Pancreas (tissue), 10 donors: ENCODE data around the gene LRIT3. TPM values are rescaled to one million over a fixed set of nuclear protein-coding genes. Genes with fewer than 3 reads are reported as not detected.
A peak's percentile ranks its signal among the peaks of the same experiment; 100 is the strongest.

Experiments used
- ATAC-seq, 4 donors: fragments of 200-7000 bp; cut with Tn5 transposase; one replicate each; pipeline versions ENCODE4 v1.8.0 to v1.9.1; 2020; ENCODE audit warnings: mild to moderate bottlenecking in 4 of 4, moderate library complexity in 4 of 4
- DNase-seq, 6 donors: peaks; one replicate each; pipeline ENCODE4 v3.0.0-alpha.2; 2020
- FAIRE-seq: peaks from 2 replicates; lab custom pipeline; 2012; peaks lifted over from hg19 to GRCh38; lab: Jason Lieb, UNC
- H3K27ac ChIP-seq, 4 donors: fragments of 200-600 bp; sonication (generic); 1 replicate in 3 of 4; 2 replicates in 1 of 4; pipeline versions ENCODE4 v1.5.0 to v1.8.0; 2020
- H3K27me3 ChIP-seq, 4 donors: fragments of 200-600 bp; one replicate each; pipeline ENCODE4 v1.8.0; 2021
- H3K36me3 ChIP-seq, 3 donors: fragments of 200-600 bp; sonication (generic) in 1 of 3; one replicate each; pipeline versions ENCODE4 v1.5.0 to v1.8.0; 2020 to 2021
- H3K4me1 ChIP-seq, 3 donors: fragments of 200-600 bp; one replicate each; pipeline ENCODE4 v1.8.0; 2021
- H3K4me3 ChIP-seq, 4 donors: fragments of 200-600 bp; sonication (generic) in 2 of 4; one replicate each; pipeline versions ENCODE4 v1.5.0 to v1.8.0; 2020 to 2021
- H3K9me3 ChIP-seq, 4 donors: fragments of 200-600 bp; one replicate each; pipeline ENCODE4 v1.8.0; 2021
- WGBS, 2 donors: extraction: QIAGEN DNeasy Blood & Tissue Kit; methylation state at CpG; one replicate each; pipeline ENCODE4 v1.1.7; 2013; 5-methylcytosine and 5-hydroxymethylcytosine counted together
- intact Hi-C, 3 donors: fragments of 100-400 bp; cut with DNase I; formaldehyde crosslinking; loops; one replicate each; pipeline versions ENCODE4 v1.11.1 to v1.14.2; 2022
- polyA plus RNA-seq, 2 donors: library from polyadenylated mRNA; stranded (reverse); fragments of 200-250 nt; gene quantifications; one replicate each; pipeline ENCODE4 v1.2.3, GENCODE V29; 2013
- total RNA-seq, 6 donors: library from RNA; stranded (reverse); fragmentation: NEBNext Ultra II Directional in 4 of 6; extraction: Animal tissue kit (Norgen Biotek cat#: 25700) in 4 of 6; gene quantifications; one replicate each; pipeline versions ENCODE4 v1.2.1 to v1.2.4, GENCODE V29; 2021 to 2023
- TF ChIP-seq, protein P1 (sequence below), 4 donors: fragments of 200-600 bp; sonication (generic) in 3 of 4; IDR thresholded peaks; one replicate each; pipeline versions ENCODE4 v1.5.0 to v1.8.0; 2021; ENCODE audit warnings: antibody characterized with exemption in 4 of 4
- donor health status: healthy with polysubstance abuse.
- donor health status: DM: no; HTN: no; CAD: no; lungs with moderate emphysema.
- donor health status: DM: no; HTN: no; CAD: no.
- donor health status: control.
- donor health status: control.
- donor health status: Bipolar disorder and iron deficiency.
- donor health status: DM: yes; HTN: yes; CAD: no.
- donor health status: DM: no; HTN: no; CAD: no.
- donor health status: DM: no; HTN: no; CAD: no.
- donor health status: DM: yes; HTN: yes; CAD: no.

LRIT3 gene, protein sequence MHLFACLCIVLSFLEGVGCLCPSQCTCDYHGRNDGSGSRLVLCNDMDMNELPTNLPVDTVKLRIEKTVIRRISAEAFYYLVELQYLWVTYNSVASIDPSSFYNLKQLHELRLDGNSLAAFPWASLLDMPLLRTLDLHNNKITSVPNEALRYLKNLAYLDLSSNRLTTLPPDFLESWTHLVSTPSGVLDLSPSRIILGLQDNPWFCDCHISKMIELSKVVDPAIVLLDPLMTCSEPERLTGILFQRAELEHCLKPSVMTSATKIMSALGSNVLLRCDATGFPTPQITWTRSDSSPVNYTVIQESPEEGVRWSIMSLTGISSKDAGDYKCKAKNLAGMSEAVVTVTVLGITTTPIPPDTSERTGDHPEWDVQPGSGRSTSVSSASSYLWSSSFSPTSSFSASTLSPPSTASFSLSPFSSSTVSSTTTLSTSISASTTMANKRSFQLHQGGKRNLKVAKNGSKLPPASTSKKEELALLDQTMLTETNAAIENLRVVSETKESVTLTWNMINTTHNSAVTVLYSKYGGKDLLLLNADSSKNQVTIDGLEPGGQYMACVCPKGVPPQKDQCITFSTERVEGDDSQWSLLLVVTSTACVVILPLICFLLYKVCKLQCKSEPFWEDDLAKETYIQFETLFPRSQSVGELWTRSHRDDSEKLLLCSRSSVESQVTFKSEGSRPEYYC
- total RNA-seq, result under 1 TPM; 0.06 to 0.16 (median 0.12) TPM
- under 1 TPM; 0.27 to 0.38 TPM for polyA plus RNA-seq

- DNase-seq (no peak), FAIRE-seq (no peak), ATAC-seq (peak in 3 of 4 donors; percentile 48 to 65 (median 49))
- TF ChIP-seq, protein P1, sequence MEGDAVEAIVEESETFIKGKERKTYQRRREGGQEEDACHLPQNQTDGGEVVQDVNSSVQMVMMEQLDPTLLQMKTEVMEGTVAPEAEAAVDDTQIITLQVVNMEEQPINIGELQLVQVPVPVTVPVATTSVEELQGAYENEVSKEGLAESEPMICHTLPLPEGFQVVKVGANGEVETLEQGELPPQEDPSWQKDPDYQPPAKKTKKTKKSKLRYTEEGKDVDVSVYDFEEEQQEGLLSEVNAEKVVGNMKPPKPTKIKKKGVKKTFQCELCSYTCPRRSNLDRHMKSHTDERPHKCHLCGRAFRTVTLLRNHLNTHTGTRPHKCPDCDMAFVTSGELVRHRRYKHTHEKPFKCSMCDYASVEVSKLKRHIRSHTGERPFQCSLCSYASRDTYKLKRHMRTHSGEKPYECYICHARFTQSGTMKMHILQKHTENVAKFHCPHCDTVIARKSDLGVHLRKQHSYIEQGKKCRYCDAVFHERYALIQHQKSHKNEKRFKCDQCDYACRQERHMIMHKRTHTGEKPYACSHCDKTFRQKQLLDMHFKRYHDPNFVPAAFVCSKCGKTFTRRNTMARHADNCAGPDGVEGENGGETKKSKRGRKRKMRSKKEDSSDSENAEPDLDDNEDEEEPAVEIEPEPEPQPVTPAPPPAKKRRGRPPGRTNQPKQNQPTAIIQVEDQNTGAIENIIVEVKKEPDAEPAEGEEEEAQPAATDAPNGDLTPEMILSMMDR (IDR thresholded peaks at IDR 0.05), result no peak
- Histone ChIP-seq H3K9me3 (no peaks in the 10 kb centered on the region), H3K4me3 (no peak within 1 kb of the TSS), H3K36me3 (no peaks in the 10 kb centered on the region), H3K4me1 (peaks cover 9 to 26% (median 13%) of the 10 kb centered on the region in 3 donors), H3K27me3 (no peaks in the 10 kb centered on the region), H3K27ac (no peak within 1 kb of the TSS)
- WGBS, 2 donors, result 24 to 28% methylated on average over 5 of the region's 5 CpGs
- intact Hi-C loops, result no loop called here
Measured at GRCh38 chr4:109847896-109848442, at the start of gene LRIT3. Gene LRIT3 (plus strand): TSS chr4:109848107. CDS start chr4:109848202, 95 bp downstream.

- H3K36me3 ChIP-seq, result no peaks in the 10 kb centered on the region
- H3K4me3 ChIP-seq, result no peak overlapping the region
- TF ChIP-seq, protein P1 (IDR thresholded peaks at IDR 0.05), result no peak
- DNase-seq (no peak), FAIRE-seq (no peak), ATAC-seq (no peak)
- no peaks in the 10 kb centered on the region for H3K27me3 ChIP-seq
- H3K9me3 ChIP-seq, result no peaks in the 10 kb centered on the region
- intact Hi-C loops, result no loop called here
- H3K4me1 ChIP-seq, result peaks cover 0 to 18% (median 15%) of the 10 kb centered on the region in 3 donors
- no peak overlapping the region for H3K27ac ChIP-seq
Measured at GRCh38 chr4:109798866-109799265, 49.0 kb upstream of the LRIT3 start.

- peak overlapping the region; percentile 24 to 74 (median 45) for H3K27ac ChIP-seq
- TF ChIP-seq, protein P1 (IDR thresholded peaks at IDR 0.05), result no peak
- intact Hi-C loops, result loop anchor here in 2 of 3 donors (10.0 kb wide), 3 partner anchors 96 to 376 kb away; partner anchors contain the start of gene CASP6 (in 1 of the 2)
- 29 to 46% methylated on average over 4 of the region's 4 CpGs for WGBS, 2 donors
- H3K27me3 ChIP-seq, result no peaks in the 10 kb centered on the region
- H3K9me3 ChIP-seq, result no peaks in the 10 kb centered on the region
- peaks cover 0 to 18% (median 15%) of the 10 kb centered on the region in 3 donors for H3K4me1 ChIP-seq
- FAIRE-seq, result no peak
- peak in 3 of 4 donors; percentile 39 to 63 (median 43) for ATAC-seq
- peak overlapping the region in 3 of 4 donors; percentile 0 to 39 (median 22) for H3K4me3 ChIP-seq
- DNase-seq, result no peak
- H3K36me3 ChIP-seq, result no peaks in the 10 kb centered on the region
Measured at GRCh38 chr4:109801099-109801789, 46.7 kb upstream of the LRIT3 start.

GRCh38 chr4:109801895-109802319 lies 46.0 kb upstream of the LRIT3 start, which contains the start of gene CFI:
Gene CFI (minus strand): TSS chr4:109801999. CDS start chr4:109801971, 28 bp downstream.
- ATAC-seq (peak; percentile 70 to 93 (median 86)), FAIRE-seq (peak; percentile 64), DNase-seq (no peak)
- peaks cover 0 to 18% (median 15%) of the 10 kb centered on the region in 3 donors for H3K4me1 ChIP-seq
- H3K36me3 ChIP-seq, result no peaks in the 10 kb centered on the region
- TF ChIP-seq, protein P1 (IDR thresholded peaks at IDR 0.05), result no peak
- H3K27me3 ChIP-seq, result no peaks in the 10 kb centered on the region
- peak within 1 kb of the TSS in 3 of 4 donors; percentile 0 to 39 (median 22) for H3K4me3 ChIP-seq
- intact Hi-C loops, result loop anchor here in 2 of 3 donors (10.0 kb wide), 3 partner anchors 97 to 377 kb away; partner anchors contain the start of gene CASP6 (in 1 of the 2)
- 15 to 22% methylated on average over 2 of the region's 2 CpGs for WGBS, 2 donors
- no peaks in the 10 kb centered on the region for H3K9me3 ChIP-seq
- peak within 1 kb of the TSS; percentile 24 to 74 (median 45) for H3K27ac ChIP-seq
